HG02981 (cell line): Measurements from ENCODE around the gene ASPDH.
"Not testable (repeated sequence)": the region's sequence is repeated elsewhere in the genome, so short reads cannot be mapped to it uniquely, and the experiment has no call there.

ENCODE experiments used
- ATAC-seq: cut with Tn5 transposase; IDR thresholded peaks from one replicate; pipeline ENCODE4 v1.9.1; 2021; ENCODE audit warnings: mild to moderate bottlenecking, moderate library complexity; ENCODE audit not compliant: unreplicated experiment

ASPDH gene

DNA sequence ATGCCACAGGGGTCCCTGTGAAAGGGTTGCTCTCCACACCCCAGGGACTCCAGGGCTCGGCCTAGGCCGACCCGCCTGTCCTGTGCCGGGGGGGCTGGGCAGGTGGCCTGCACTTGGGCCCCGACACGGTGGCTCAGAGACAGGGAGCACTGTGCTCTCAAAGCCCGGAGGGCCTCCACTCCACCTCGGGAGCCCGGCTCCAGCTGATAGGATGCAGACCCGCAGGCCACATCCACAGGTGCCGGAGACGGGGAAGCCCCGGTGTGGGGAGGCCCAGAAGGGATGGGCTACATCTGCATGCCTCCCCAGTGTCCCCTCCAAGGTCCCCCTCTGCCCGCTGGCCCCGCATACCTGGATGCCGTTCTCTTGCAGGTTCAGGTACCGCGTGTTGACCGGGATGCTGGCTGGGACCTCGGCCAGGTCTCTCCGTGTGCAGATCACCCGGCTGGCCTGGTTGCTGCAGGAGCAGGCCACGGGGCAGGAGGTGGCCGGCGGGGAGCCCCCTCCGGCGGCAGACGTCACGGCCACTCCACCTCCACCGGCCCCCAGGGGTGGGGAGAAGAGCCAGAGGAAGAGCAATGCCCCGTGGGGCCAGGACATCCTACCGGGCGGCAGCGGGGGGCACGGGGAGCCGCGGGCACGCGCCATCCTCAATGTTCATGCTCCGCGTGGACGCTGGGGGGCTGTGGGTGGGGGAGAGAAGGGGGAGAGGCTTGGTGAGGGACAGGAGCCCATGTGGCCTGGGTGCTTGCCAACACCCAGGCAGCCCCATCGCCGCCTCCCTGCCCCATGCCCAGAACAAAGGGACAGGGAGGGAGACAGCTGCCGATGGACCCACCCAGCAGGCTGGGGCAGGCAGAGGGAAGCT lies 34.7 kb upstream of the ASPDH start:
- ATAC-seq = no peak

DNA sequence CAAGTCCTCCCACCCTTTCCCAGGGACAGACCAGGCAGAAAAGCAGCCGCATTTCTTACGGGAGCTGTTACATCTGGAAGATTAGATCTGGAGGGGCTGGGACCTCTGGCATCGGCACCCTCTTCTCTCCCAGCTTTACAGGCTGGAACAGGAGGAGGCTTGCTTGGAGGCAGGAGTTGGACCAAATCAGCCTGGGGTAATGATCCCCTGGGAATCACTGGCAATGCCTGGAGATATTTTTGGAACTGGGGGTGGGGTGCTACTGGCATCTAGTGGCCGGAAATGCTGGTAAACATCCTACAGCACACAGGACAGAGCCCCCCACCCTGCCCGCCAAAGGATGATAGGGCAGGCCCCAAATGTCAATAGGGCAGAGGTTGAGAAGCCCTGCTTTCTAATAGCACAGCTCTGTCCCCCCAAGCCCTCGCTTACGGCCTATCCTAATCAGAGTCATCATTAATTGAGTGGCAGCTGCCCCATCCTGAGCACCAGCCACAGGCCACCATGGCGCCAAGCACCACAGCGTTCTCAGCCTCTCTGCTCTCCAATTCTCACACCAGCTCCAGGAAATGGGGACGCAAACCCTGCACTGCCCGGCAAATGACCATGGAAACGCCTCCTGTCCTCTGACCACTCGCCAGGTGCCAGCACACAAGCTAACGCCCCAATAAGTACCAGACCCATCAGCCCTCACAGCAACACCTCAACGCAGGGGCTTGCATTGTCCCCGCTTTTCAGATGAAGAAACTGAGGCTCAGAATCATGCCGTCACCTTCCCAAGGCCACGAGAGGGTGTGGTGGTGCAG lies 33.9 kb upstream of the ASPDH start:
- ATAC-seq = no peak

DNA sequence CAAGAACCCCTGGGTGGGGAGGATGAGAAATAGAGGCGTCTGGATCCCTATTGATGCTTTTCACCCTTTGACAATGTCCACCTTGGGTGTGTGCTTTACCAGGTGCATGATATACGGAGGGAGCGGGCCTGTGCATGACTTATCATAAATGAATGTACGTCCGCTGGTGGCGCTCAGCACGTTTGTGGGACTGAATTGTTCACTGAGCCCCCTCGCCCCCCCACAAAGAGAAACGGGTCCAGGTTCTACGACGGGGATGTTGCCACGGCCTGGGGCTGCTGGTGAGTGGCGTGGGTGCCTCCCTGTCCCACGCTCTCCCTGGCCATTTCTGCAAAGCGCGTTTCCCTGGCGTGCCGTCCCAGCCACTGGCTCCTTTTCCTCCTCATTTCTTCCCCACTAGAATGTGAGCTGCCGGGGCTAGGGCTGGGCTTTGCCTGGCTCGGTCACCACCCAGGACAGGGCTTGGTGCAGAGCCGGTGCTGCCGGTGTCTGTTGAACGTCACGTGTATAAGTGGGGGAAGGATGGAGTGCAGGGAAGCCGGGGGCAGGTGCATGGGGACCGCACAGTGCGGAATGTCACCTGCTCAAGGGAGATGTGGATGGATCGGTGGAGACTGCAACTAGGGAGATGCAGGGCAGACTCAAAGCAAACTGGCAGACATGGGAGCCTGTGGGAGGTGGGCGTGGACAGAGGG lies 33.0 kb upstream of the ASPDH start:
- ATAC-seq = no peak

DNA sequence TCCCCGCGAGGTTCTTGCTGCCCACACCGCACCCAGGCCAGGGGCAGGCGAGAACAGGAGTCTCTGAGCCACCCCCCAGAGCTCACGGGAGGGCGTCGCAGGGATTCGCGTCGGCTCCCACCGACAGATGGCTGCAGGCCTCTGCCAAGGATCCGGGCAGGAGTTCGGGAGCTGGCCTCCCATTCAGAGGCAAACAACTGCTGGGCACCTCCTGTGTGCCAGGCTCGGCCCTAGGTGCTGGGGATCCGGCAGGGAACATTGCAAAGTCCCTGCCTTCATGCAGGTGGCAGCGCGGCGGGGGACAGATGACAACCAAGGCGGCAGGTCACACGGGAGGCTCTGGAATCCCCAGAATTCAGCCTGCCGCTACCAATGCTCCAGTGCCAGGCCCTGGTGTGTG lies 29.2 kb upstream of the ASPDH start:
- ATAC-seq = no peak

DNA sequence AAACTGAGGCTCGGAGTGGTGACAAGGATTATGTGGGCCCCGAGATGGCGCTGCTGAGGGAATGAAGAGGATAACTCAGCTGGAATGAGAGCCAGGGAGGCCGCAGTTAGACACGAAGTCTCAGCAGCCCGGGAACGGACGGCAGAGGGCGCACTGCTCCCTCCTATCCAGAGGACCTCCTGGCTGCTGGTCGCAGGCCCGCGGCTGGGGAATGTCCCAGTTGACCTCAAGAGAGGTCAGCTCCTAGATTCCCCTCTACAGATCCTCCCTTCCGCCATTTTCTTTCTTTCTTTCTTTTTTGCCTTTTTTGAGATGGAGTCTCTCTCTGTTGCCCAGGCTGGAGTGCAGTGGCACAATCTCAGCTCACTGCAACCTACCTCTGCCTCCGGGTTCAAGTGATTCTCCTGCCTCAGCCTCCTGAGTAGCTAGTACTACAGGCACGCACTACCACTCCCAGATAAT lies 24.1 kb upstream of the ASPDH start:
- ATAC-seq = no peak

DNA sequence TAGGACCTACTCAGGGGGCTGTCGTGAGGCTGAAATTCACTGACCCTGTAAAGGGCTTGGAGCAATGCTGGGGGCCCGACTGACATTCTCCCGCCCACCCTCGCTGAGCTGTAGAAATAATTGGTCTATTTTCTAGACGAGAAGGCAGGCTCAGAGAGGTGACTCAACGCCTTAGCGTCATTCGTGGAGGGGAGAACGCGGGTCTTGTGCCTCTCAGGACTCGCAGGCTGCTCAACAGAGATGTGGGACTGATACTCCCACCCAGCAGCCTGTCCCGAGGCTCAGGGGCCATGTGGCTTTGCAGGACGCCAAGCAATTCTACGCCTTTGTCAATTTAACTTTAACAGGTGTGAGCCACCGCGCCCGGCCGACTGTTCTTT lies 23.6 kb upstream of the ASPDH start:
- no peak for ATAC-seq

DNA sequence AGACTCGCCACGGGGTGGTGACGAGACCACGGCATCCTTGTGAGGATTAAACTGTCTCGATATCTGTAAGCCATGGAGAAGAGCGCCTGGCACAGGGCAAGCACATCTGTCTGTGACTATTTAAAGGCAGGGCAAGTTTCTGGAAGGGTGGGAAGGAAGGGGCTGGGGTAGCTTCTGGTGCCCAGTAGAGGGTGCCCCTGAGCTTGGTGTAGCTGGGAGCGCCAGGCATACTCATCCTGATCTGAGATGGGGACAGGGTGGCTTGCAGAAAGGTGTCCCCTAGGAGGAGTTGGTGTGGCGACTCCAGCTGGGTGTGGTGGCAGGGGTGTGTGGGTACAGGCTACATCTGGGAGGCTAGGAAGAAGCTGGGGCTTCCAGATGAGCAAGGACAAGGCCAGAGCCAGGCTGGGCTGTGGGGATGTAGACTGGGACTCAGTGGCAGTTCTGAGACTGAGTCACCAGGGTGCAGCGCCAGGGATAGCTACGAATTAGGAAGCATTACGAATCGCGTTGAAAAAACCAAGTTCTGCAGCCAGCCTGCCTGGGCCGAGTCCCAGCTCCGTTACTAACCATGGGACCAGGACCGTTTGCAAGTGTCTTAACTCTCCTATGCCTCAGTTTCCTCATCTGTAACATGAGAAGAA lies 23.1 kb upstream of the ASPDH start:
- ATAC-seq = no peak

DNA sequence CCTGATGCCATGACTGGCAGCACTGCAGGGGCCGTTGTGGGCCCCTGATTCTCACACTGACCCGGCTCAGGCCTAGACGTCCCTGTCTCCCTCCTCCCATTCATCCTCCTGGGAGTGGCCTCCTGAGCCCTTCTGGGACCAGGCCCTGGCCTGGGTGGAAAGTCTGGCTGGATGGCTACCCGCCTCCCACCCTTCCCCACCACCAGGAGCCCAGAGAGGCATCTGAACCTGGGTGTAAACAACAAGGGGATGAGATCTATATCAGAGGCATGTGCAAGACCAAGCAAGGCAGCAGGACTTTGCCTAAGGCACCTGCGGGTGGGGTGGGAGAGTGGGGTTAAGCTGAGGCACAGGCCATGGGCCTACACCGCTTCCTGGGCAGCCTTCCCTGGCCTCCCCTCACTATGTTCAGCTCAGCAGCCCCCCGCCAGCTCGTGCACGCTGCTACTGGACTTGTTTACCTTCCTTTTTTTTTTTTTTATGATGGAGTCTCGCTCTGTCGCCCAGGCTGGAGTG lies 22.0 kb upstream of the ASPDH start:
- no peak for ATAC-seq

DNA sequence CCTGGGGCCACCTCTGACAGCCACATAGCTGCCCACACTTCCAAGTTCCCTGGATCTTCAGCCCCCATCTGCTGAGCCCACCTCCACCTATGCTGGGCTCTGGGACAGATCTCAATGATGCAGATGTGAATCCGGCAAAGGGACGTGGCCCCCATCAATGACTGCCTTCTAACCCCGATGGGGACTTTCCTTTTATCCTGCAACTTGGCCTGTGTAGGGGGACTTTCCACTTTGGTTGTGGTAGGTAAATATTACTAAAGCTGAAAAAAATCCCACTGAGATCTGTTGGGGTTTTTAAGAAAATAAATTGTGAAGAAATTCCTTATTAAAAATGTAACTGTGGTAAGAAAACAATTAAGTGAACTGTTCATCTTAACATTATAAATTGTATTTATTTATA lies 20.8 kb upstream of the ASPDH start:
- no peak for ATAC-seq

DNA sequence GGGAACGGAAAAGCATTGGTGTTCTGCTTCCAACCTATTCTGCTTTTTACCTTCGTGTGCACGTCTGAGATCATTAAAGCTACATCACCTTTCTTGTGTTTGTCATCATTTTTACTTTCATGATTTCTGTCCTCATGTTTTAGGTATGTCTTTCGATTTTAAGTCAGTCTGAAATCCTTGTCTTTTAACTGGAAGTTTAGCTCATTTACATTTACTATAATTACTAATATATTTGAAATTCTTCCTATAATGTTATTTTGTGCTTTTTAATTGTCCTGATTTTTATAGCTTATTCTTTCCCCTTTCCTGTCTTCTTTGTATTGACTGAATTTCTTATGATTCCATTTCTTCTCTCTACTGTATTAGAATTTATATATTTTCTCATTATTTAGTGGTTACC lies 19.2 kb upstream of the ASPDH start:
- no peak for ATAC-seq

DNA sequence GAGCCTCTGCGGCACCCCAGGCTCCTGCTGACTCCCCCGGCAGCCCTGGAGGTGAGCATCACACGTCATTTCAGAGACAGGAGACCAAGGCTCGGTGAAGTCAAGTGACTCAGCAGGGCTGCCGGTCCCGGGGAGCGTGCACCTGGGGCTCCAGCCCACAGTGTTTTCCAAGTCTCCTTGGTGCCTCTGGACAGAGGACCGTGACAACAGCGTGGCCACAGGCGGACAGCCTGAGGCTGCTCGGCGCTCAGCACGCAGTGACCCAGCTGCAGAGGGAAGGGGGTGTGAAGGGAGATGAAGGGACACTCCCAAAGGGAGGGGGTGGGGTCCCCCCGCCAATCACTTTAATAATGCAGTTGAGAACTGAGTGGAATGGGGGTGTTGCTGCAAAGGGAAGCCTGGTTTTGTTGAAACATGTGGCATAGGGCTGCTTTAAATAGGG lies 17.5 kb upstream of the ASPDH start:
- no peak for ATAC-seq

DNA sequence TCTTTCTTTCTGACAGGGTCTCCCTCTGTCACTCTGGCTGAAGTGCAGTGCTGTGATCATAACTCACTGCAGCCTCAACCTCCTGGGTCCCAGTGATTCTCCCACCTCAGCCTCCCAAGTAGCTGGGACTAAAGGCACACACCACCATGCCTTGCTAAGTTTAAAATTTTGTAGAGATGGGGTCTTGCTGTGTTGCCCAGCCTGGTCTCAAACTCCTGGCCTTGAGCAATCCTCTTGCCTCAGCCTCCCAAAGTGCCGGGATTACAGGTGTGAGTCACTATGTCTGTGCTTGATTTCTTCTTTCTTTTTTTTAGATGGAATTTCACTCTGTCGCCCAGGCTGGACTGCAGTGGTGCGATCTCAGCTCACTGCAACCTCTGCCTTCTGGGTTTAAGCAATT lies 14.3 kb upstream of the ASPDH start:
- ATAC-seq = not testable (repeated sequence)

DNA sequence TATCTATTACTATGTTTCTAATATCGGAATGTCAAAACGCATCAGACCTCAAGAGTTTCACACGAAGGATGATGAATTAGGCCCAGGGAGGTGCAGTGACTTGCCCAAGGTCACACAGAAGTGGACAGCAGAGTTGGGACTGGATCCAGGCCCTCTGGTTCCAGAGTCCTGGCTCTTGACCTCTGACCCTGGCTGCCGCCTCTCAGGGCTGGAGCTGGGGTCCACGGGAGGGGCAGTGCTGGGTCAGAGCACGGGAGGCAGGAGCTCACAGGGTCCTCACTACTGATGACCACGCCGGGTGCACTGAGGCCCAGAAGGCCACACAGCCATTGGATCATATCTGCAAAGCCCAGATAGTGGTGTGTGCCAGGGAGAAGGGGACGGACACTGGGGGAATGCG lies 9.2 kb upstream of the ASPDH start:
- ATAC-seq = no peak

DNA sequence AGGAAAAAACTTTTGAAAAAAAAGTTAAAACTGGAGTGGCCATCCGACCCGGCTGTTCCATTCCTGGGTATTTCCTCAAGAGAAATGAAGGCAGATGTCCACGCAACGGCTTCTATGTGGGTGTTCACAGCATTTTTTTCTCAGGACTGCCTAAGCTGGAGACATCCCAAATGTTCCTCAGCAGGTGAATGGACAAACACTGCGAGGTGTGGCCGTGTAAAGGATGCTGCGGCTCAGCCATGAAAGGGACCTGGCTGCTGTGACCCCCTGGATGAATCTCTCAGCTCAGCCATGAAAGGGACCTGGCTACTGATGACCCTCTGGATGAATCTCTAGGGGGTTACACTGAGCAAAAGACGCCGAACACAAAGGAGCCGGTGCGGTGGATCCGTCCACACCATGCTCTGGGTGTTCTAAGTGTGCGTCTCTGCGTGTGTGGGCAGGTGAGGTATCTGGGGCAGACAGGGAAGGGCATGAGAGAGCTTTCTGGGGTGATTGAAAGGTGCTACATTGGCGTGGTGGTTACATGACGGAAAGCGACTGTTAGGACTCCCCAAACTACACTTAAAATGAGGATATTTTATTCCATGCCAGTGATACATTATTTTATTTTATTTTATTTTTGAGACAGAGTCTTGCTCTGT lies 7.2 kb upstream of the ASPDH start:
- ATAC-seq = no peak

DNA sequence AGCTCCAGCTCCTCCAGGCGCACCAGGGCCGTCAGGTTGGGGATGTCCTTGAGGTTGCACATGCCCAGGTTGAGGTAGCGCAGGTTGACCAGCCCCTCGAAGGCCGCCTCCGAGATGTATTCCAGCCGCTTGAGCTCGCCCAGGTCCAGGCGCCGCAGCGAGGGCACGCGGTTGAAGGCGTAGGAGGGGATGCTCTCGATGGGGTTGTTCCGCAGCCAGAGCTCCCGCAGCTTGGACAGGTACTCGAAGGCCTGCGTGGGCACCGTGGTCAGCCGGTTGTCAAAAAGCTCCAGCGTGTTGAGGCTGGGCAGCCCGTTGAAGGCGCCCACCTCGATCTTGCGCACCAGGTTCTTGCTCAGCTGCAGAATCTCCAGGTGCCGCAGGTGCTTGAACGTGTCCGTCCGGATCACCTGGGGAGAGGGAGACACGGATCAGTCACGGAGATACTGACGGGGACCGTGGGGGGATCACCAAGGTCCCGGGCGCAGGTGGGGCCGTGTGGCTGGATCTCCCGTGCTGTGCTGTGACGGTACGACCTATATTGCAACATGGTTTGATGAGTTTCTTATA lies 5.4 kb upstream of the ASPDH start:
- no peak for ATAC-seq

DNA sequence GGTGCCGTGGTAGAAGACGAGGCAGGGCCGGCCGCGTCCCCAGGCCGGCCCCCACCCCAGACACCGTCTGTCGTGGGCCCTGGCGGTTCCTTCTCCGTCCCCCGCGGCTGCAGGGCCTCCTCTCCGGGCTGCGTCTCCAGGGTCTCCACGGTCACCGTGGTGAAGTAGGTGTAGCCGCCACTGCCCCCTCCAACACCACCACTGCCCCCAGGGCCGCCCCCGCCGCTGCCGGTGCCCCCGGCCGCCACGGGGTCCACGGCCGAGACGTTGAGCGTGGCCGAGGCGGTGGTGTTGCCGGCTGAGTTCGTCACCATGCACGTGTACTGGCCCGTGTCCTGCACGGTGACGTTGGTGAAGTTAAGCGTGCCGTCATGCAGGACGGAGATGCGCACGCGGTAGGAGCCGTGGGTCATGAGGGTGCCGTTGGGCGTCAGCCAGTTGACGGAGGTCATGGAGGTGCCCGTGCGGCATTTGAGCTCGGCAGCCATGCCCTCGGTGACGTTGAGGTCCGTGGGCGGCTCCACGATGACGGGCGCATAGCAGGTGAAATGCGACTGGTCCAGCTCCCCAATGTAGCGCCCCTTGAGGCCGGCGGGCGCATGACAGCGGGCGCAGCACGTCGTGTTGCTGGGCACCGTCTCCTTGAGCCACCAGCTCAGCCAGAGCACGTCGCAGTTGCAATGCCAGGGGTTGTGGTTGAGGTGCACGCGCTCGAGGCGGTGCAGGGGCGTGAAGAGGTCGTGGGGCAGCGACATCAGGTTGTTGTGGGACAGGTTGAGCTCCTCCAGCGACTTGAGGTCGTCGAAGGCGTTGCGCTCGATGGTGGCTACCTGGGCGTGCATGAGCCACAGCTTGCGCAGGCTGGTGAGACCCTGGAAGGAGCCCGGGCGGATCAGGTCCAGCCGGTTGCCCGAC lies 4.6 kb upstream of the ASPDH start:
- no peak for ATAC-seq

DNA sequence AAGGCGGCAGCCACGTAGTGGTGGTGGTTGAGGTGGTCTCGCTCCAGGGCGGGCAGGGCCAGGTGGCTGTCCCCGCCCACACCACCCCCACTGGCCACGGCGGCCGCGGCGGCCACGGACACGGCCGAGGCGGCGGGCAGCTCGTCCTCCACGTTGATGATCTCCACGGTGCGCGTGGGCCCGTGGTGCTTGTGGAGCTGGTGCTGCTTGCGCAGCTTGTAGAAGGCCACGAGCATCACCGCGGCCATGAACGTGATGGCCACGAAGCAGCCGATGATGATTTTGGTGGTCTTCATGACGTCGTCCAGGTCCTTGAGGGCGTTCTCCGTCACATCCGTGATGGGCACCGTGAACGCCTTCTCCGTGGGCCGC lies 4.0 kb upstream of the ASPDH start:
- ATAC-seq = no peak

DNA sequence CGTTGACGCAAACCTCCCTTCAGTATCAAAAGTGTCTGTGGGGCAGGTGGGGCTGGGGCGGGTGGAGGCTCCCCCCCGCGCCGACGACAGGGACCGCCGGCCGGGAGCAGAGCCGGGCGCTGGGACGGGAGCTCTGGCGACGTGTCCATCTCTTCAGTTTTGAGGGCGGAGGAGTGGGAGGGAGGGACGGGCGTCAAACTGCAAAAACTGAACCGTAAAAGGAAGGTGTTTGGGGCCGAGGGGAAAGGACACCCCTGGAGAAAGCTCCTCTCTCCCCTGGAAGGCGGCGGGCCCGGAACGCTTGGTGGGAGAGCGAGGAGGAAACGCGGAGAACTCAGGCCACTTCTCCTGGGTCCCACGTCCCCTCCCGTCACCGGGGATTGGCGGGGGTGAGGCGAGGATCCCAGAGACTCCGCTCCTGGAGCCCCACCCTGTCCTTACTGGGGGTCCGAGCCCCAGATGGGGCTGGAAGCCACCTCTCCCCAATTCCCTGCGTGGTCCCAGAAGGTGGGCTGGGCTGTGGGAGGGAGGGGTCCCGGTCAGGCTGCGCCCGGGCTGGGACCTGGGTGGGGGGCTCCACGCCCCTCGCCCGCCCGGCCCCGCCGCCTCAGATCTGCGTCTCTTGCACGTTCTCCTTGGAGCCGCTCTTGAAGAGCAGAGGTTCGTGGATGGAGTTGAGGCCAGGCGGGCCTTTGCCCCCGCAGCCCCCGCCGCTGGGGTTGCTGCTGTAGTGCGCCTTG lies 3.4 kb upstream of the ASPDH start:
- no peak for ATAC-seq
